Suprapubic skin (tissue), 4 donors: ENCODE results near the gene SMPX.

Source experiments
- CTCF ChIP-seq, 2 donors: fragments of 200-600 bp in 1 of 2; fragments of 450-650 bp in 1 of 2; sonication (generic) in 1 of 2; IDR thresholded peaks; one replicate each; pipeline ENCODE4 v1.5.1; 2016 to 2019; ENCODE audit warnings: antibody characterized with exemption in 2 of 2, mild to moderate bottlenecking in 1 of 2, moderate library complexity in 1 of 2
- EP300 ChIP-seq: sonication (generic); formaldehyde crosslinking; IDR thresholded peaks from one replicate; pipeline ENCODE4 v1.6.1; 2017; ENCODE audit warnings: antibody characterized with exemption
- POLR2A ChIP-seq, 2 donors: fragments of 450-650 bp; IDR thresholded peaks; one replicate each; pipeline ENCODE4 v1.6.1; 2017; ENCODE audit warnings: antibody characterized with exemption in 2 of 2, mild to moderate bottlenecking in 2 of 2, moderate library complexity in 2 of 2
- POLR2AphosphoS5 ChIP-seq, 3 donors: sonication (generic); formaldehyde crosslinking; IDR thresholded peaks; one replicate each; pipeline ENCODE4 v1.6.1; 2017; ENCODE audit warnings: antibody characterized with exemption in 3 of 3

- TF ChIP-seq CTCF (IDR thresholded peaks at IDR 0.05): no peak
- TF ChIP-seq POLR2A (IDR thresholded peaks at IDR 0.05): no peak
- no peak for TF ChIP-seq POLR2AphosphoS5 (IDR thresholded peaks at IDR 0.05)
- no peak for TF ChIP-seq EP300
These were observed 44.9 kb upstream of the SMPX start for GRCh38 chrX:21802839-21803238.
